ACHN (cell line): ENCODE data around the gene KIF1C.
"Not testable (repeated sequence)": the region's sequence is repeated elsewhere in the genome, so short reads cannot be mapped to it uniquely, and the experiment has no call there.

Experiments used
- DNase-seq: peaks from one replicate; pipeline ENCODE4 v3.0.0-alpha.2; 2015
- in situ Hi-C: cut with HindIII; loops from 2 replicates; pipeline ENCODE4 v1.10.0; 2017; ENCODE audit warnings: low sequenced_read_pairs, low pct_ligation_motif_present, low pct_unique_long_range_greater_than_20kb

The KIF1C gene

GRCh38 chr17:4994081-4994595 lies 3.6 kb upstream of the KIF1C start:
- in situ Hi-C loops: no loop called here
- no peak for DNase-seq

- no peak for DNase-seq
- in situ Hi-C loops: no loop called here
Measured at GRCh38 chr17:4998027-4998731, 429 bp downstream of the KIF1C start.

GRCh38 chr17:4998732-4999429 lies 1.1 kb downstream of the KIF1C start:
- DNase-seq: no peak
- in situ Hi-C loops: no loop called here

DNA sequence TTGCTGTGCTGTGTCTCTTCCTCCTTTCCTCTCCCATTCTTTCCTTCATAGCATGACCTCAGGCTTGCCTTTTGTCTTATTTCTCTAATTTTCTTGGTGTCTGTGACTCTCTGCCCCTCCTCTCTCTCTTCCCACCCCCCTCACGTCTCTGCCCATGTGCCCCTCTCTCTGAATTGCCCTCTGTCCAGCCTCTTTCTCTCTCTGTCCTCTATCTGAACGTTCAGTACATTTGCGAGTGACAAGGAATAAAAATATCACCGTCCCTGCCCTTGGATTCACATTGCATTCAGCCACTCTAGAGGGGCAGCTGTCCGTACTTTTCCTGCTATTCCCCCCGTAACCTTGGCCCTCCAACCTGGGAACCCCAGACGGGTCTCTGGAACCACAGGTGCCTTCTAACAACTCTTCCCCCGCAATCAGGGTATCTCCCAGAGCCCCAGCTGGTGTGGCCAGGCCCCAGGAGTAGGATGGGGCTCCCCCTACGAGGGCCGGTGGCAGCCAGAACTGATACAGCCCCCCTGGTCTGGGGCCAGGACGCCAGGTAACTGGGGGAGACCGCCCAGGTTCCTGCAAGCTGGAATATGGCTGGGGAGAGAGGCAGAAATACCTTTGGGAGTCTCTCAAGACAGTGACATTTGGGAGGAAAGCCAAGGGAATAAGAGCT lies 1.8 kb downstream of the KIF1C start:
- no peak for DNase-seq
- in situ Hi-C loops: no loop called here

DNA sequence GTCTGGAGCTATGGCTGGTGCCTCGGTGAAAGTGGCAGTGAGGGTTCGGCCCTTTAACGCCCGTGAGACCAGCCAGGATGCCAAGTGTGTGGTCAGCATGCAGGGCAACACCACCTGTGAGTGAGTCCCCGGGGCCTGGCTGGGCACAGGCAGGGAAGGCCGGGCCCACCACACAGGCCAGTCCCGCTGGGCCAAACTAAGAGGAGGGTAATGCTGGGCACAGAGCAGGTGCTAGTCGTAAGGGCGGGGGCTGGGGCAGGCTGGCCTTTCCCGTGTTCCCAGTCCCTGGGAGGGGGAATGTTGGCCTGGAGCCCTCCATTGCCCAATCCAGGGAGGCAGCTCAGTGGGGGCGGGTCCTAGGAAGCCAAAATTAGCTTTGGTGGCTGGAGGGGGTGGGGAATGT lies 2.5 kb downstream of the KIF1C start:
- no peak for DNase-seq
- in situ Hi-C loops: no loop called here

DNA sequence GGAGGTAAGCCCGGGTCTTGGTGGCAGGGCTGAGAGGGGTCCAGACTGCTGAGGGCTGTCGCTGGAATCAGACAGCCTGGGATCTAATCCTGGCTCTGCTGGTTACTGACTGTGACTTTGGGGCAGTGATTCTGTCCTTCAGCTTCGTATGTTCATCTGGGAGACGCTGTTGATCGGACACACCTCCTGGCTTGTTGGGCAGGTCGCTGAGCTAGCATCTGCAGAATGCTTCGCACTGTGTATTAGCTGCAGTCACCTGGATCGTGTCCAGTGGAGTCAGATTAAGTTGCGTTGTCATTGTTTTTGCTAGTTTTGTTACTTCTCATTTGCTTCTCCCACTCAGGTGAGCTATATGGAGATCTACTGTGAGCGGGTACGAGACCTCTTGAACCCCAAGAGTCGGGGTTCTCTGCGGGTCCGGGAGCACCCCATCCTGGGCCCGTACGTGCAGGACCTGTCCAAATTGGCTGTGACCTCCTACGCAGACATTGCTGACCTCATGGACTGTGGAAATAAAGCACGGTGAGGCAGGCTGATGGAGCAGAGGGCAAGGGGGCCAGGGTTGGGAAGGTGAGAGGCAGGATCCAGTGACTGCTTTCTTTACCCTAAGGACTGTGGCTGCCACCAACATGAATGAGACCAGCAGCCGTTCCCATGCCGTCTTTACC lies 4.5 kb downstream of the KIF1C start:
- DNase-seq: no peak
- in situ Hi-C loops: no loop called here

GRCh38 chr17:5003214-5003867 lies 5.6 kb downstream of the KIF1C start:
- DNase-seq: no peak
- in situ Hi-C loops: no loop called here

- in situ Hi-C loops: no loop called here
- no peak for DNase-seq
Measured at GRCh38 chr17:5011928-5012327, 14.2 kb downstream of the KIF1C start.

GRCh38 chr17:5014357-5014756 lies 16.6 kb downstream of the KIF1C start:
- DNase-seq: no peak

GRCh38 chr17:5019475-5019956 lies 21.8 kb downstream of the KIF1C start:
- in situ Hi-C loops: no loop called here
- no peak for DNase-seq

More at GRCh38 chr17:5014357-5014756, 16.6 kb downstream of the KIF1C start:
- in situ Hi-C loops: no loop called here

DNA sequence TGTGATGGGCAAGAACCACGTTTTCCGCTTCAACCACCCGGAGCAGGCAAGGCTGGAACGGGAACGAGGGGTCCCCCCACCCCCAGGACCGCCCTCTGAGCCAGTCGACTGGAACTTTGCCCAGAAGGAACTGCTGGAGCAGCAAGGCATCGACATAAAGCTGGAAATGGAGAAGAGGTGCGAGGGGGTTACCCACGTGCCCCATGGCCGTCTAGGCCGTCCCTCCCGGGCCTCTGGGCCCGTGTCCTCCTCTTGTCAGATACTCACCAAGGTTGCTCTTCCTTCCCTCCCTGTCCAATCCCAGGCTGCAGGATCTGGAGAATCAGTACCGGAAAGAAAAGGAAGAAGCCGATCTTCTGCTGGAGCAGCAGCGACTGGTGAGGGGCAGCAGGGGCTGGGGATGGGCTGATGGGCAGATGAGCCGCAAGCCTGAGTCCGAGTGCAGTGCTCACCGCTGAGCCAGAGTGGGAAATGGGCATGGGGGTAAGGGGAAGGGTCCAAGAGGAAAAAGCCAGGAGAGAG lies 22.8 kb downstream of the KIF1C start:
- DNase-seq: no peak
- in situ Hi-C loops: no loop called here

DNA sequence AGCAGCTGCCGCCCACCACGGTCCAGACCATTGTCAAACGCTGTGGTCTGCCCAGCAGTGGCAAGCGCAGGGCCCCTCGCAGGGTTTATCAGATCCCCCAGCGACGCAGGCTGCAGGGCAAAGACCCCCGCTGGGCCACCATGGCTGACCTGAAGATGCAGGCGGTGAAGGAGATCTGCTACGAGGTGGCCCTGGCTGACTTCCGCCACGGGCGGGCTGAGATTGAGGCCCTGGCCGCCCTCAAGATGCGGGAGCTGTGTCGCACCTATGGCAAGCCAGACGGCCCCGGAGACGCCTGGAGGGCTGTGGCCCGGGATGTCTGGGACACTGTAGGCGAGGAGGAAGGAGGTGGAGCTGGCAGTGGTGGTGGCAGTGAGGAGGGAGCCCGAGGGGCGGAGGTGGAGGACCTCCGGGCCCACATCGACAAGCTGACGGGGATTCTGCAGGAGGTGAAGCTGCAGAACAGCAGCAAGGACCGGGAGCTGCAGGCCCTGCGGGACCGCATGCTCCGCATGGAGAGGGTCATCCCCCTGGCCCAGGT lies 24.5 kb downstream of the KIF1C start:
- DNase-seq: no peak
- in situ Hi-C loops: no loop called here

DNA sequence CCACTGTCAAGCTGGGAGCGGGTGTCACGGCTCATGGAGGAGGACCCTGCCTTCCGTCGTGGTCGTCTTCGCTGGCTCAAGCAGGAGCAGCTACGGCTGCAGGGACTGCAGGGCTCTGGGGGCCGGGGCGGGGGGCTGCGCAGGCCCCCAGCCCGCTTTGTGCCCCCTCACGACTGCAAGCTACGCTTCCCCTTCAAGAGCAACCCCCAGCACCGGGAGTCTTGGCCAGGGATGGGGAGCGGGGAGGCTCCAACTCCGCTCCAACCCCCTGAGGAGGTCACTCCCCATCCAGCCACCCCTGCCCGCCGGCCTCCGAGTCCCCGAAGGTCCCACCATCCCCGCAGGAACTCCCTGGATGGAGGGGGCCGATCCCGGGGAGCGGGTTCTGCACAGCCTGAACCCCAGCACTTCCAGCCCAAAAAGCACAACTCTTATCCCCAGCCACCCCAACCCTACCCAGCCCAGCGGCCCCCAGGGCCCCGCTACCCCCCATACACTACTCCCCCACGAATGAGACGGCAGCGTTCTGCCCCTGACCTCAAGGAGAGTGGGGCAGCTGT lies 25.9 kb downstream of the KIF1C start:
- DNase-seq: no peak
- in situ Hi-C loops: no loop called here

- DNase-seq: no peak
- in situ Hi-C loops: no loop called here
Measured at GRCh38 chr17:5024604-5025003, 26.9 kb downstream of the KIF1C start.

DNA sequence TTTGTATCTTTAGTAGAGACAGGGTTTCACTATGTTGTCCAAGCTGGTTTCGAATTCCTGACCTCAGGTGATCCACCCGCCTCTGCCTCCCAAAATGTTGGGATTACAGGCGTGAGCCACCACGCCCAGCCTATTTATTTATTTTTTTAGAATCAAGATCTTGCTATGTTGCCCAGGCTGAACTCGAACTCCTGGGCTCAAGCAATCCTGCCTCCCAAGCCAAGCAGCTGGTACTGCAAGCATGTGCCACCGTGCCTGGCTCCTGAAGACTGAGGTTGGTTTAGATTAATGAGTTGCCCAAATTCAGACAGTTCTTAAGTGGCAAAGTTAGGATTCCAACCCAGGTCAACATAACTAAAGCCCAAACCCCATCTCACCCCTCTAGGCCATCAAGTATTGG lies 29.5 kb downstream of the KIF1C start:
- in situ Hi-C loops: no loop called here
- no peak for DNase-seq

- DNase-seq: no peak
- in situ Hi-C loops: no loop called here
Measured at GRCh38 chr17:5027916-5028315, 30.2 kb downstream of the KIF1C start.

GRCh38 chr17:5030168-5030567 lies 32.4 kb downstream of the KIF1C start:
- DNase-seq, in situ Hi-C loops: not testable (repeated sequence)
